ENCODE measurements around the gene SHISA5.

DNA sequence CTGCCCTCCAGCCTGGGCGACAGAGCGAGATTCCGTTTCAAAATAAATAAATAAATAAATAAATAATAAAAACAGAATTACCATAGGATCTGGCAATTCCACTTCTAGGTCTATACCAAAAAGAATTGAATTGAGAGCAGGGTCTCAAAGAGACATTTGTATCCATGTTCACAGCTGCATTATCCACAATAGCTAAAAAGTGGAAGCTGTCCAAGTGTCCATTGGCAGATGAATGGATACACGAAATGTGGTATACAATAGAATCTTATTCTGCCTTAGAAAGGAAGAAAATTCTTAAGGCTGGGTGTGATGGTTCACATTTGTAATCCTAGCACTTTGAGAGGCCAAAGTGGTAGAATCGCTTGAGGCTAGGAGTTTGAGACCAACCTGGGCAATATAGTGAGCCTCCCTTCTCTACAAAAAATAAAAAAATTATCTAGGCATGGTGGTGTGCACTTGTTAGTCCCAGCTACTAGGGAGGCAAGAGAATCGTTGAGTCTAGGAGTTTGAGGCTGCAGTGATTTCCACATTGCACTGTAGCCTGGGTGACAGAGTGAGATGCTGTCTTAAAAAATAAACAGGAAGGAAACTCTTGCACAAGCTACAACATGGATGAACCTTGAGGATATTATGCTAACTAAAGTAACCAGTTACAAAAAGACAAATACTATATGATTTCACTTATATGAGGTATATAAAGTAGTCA is 28.4 kb upstream of the SHISA5 start:
- TF ChIP-seq, protein P1, sequence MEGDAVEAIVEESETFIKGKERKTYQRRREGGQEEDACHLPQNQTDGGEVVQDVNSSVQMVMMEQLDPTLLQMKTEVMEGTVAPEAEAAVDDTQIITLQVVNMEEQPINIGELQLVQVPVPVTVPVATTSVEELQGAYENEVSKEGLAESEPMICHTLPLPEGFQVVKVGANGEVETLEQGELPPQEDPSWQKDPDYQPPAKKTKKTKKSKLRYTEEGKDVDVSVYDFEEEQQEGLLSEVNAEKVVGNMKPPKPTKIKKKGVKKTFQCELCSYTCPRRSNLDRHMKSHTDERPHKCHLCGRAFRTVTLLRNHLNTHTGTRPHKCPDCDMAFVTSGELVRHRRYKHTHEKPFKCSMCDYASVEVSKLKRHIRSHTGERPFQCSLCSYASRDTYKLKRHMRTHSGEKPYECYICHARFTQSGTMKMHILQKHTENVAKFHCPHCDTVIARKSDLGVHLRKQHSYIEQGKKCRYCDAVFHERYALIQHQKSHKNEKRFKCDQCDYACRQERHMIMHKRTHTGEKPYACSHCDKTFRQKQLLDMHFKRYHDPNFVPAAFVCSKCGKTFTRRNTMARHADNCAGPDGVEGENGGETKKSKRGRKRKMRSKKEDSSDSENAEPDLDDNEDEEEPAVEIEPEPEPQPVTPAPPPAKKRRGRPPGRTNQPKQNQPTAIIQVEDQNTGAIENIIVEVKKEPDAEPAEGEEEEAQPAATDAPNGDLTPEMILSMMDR (conservative IDR thresholded peaks at IDR 0.05; ENCODE audit: low read depth, low read length) = no peak
- no peak for TF ChIP-seq EZH2 (IDR thresholded peaks at IDR 0.05; ENCODE audit: low read length, unreplicated experiment)
- TF ChIP-seq EZH2phosphoT487 (IDR thresholded peaks at IDR 0.05; ENCODE audit: borderline replicate concordance, low read length) = no peak

Measured in PC-3 (cell line).